ENCODE results near the gene ACTL8. TPM values are rescaled to one million over a fixed set of nuclear protein-coding genes. Genes with fewer than 3 reads are reported as not detected.

Gene ACTL8
- total and polyA plus RNA-seq, 12 donors: not detected

DNA sequence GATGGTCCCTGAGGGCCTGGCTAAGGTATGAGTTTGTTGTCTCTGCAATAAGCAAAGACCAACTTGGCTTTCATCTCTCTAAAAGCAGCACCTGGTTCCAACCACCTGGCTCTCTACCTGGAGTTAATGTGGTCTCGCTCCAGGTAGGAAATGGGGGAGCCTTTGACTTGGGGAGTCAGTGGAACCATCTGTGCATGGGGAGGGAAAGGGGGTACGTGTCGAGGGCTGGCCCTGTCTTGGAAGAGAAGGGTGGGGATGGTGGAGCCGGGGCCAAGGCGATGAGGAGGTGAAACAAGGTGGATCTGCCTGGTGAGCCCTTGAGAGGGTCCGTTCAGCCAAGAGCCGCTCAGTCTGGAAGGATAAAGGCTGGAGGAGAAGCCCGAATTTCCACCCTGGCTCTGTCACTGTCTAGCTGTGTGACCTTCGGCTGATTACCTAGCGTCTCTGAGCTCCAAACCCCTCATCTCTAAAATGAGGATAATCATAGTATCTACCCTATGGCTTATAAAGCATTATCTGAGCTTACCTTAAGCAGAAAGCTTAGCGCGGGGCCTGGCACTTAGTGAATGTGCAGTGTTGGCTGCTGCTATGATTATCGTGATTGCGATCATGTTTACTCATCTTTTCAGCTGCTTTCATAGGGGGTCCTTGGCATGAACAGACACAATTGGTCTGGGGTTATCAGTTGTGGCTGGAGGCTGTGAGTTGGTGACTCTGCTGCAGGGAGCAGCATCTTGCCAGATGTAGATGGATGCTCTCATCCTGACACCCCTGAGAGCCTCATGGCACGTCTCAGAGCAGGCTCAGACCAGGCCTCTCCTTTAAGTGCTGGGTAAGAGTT is 78.7 kb downstream of the ACTL8 start:
- H3K4me3 ChIP-seq: no peak overlapping the region
- H3K4me1 ChIP-seq: peaks cover 0 to 10% (median 0%) of the 10 kb centered on the region in 9 donors
- no peaks in the 10 kb centered on the region for H3K36me3 ChIP-seq
- peaks cover 0 to 19% (median 11%) of the 10 kb centered on the region in 7 donors for H3K27me3 ChIP-seq
- DNase-seq (no peak), ATAC-seq (no peak)
- H3K27ac ChIP-seq: no peak overlapping the region
- H3K9me3 ChIP-seq: no peaks in the 10 kb centered on the region
- TF ChIP-seq CTCF (IDR thresholded peaks at IDR 0.05): no peak
- WGBS, 2 donors: 80 to 82% methylated on average over 15 of the region's 15 CpGs
- intact Hi-C loops (cut with DNase I): no loop called here

DNA sequence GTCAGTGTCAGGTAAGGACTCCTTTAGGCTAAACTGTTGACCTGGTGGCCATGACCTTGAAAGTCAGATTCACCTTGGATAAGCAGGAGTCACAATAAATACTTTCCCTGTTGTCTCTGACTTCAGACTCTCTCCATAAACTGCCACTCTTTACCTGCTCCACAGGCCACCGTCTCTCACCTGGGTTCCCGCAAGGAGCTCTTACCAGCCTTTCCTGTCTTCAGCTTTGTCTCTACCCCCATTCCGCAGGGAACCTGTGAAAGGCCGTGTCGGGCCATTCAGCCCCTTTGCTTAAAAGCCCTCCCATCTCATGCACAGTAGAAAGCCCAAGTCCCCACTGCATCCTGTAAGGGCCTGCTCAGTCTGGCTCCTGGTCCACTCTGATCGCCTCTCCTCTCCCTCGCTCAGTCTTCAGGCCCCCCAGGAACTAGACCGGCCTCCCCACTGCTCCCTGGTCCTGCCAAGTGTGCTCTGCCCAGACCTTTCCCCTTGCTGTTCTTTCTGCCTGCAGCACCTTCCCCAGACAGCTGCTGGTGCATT is 79.5 kb downstream of the ACTL8 start:
- H3K36me3 ChIP-seq: no peaks in the 10 kb centered on the region
- WGBS, 2 donors: 46 to 50% methylated on average over 8 of the region's 8 CpGs
- no peak overlapping the region for H3K4me3 ChIP-seq
- DNase-seq (no peak), ATAC-seq (no peak)
- intact Hi-C loops (cut with DNase I): no loop called here
- H3K27ac ChIP-seq: no peak overlapping the region
- H3K27me3 ChIP-seq: peaks cover 0 to 19% (median 11%) of the 10 kb centered on the region in 7 donors
- no peak for TF ChIP-seq CTCF (IDR thresholded peaks at IDR 0.05)
- no peaks in the 10 kb centered on the region for H3K9me3 ChIP-seq
- H3K4me1 ChIP-seq: peaks cover 0 to 4% (median 0%) of the 10 kb centered on the region in 9 donors

DNA sequence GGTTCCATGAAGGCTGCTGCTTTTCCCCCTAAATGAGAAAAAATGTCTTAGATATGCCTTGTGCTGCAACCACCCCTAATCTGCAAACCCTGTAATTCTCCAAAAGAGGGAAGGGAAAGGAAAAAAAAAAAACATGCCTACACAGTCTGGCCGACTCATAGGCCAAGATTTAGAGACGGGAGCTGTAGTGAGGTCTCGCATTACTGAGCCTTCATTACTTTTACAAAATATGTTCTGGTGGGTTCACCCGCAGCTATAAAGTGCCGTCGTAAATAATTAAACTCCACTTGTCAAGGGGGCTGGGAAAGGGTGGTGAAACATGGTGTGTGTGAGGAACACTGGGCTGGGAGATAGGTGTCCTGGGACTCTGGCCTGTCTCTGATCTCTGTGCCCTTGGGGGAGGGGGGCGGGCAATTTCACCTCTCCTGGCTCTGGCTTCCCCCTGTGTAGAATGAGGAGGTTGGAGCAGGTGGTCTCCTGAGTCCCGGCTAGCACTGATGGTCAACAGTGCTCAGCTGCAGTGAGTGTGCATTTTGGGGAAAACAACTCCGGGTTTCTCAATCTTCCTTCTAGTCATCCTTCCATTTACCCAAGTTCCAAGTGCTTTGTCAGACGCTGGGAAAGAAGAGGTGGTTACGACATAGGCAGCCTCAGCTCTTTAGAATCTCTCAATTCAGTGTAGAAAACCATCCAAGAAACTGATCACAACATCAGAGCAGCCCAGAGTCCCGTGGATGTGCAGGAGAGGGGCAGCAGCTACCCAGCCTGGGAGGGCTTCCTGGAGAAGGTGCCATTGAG is 82.3 kb downstream of the ACTL8 start:
- ATAC-seq (no peak), DNase-seq (no peak)
- no peaks in the 10 kb centered on the region for H3K9me3 ChIP-seq
- no peaks in the 10 kb centered on the region for H3K36me3 ChIP-seq
- intact Hi-C loops (cut with DNase I): no loop called here
- H3K27ac ChIP-seq: no peak overlapping the region
- WGBS, 2 donors: 74 to 81% methylated on average over 12 of the region's 12 CpGs
- peaks cover 0 to 20% (median 11%) of the 10 kb centered on the region in 7 donors for H3K27me3 ChIP-seq
- no peak for TF ChIP-seq CTCF (IDR thresholded peaks at IDR 0.05)
- no peak overlapping the region for H3K4me3 ChIP-seq
- H3K4me1 ChIP-seq: peaks cover 0 to 2% (median 0%) of the 10 kb centered on the region in 9 donors

- WGBS, 2 donors: 67 to 73% methylated on average over 8 of the region's 8 CpGs
These were observed 84.6 kb downstream of the ACTL8 start for GRCh38 chr1:17839641-17840196.

More at GRCh38 chr1:17839641-17840196, 84.6 kb downstream of the ACTL8 start:
- H3K9me3 ChIP-seq: no peaks in the 10 kb centered on the region
- H3K4me3 ChIP-seq: no peak overlapping the region
- intact Hi-C loops (cut with DNase I): no loop called here
- ATAC-seq: peak in 2 of 8 donors; percentile 29 to 60
- H3K27ac ChIP-seq: no peak overlapping the region
- no peak for DNase-seq
- no peaks in the 10 kb centered on the region for H3K36me3 ChIP-seq
- peaks cover 0 to 2% (median 0%) of the 10 kb centered on the region in 9 donors for H3K4me1 ChIP-seq
- peaks cover 0 to 33% (median 21%) of the 10 kb centered on the region in 7 donors for H3K27me3 ChIP-seq
- no peak for TF ChIP-seq CTCF (IDR thresholded peaks at IDR 0.05)

All from heart right ventricle (tissue), 16 donors.